GM19239 (cell line): ENCODE results near the gene ZNF337.
"Not testable (repeated sequence)": the region's sequence is repeated elsewhere in the genome, so short reads cannot be mapped to it uniquely, and the experiment has no call there.

ENCODE experiments used
- DNase-seq: peaks from one replicate; pipeline ENCODE4 v3.0.0; 2011; ENCODE audit warnings: low spot score; ENCODE audit not compliant: insufficient read length
- FAIRE-seq: peaks from 2 replicates; lab custom pipeline; 2011; peaks lifted over from hg19 to GRCh38; lab: Jason Lieb, UNC

The ZNF337 gene

GRCh38 chr20:25696371-25697131 is at the start of gene ZNF337:
Gene ZNF337 (minus strand): TSS chr20:25696853. CDS start chr20:25686417, 10,436 bp downstream.
- peak; percentile 99 for FAIRE-seq
- DNase-seq, result peak; percentile 82

GRCh38 chr20:25745738-25746137 is 49.1 kb upstream of the ZNF337 start:
- FAIRE-seq, result no peak
- no peak for DNase-seq

GRCh38 chr20:25745100-25745499 is 48.4 kb upstream of the ZNF337 start:
- FAIRE-seq (no peak), DNase-seq (no peak)

GRCh38 chr20:25744261-25744660 is 47.6 kb upstream of the ZNF337 start:
- no peak for FAIRE-seq
- DNase-seq, result no peak

GRCh38 chr20:25741088-25741487 is 44.4 kb upstream of the ZNF337 start:
- FAIRE-seq (no peak), DNase-seq (no peak)

- FAIRE-seq (no peak), DNase-seq (no peak)
Measured at GRCh38 chr20:25739615-25740320, 43.1 kb upstream of the ZNF337 start.

GRCh38 chr20:25738198-25738597 is 41.5 kb upstream of the ZNF337 start:
- no peak for DNase-seq
- FAIRE-seq, result no peak

GRCh38 chr20:25733903-25734302 is 37.2 kb upstream of the ZNF337 start:
- no peak for FAIRE-seq
- DNase-seq, result no peak

GRCh38 chr20:25730862-25731261 is 34.2 kb upstream of the ZNF337 start:
- FAIRE-seq (no peak), DNase-seq (no peak)

- DNase-seq (no peak), FAIRE-seq (no peak)
Measured at GRCh38 chr20:25726357-25726756, 29.7 kb upstream of the ZNF337 start.

GRCh38 chr20:25725639-25726038 is 29.0 kb upstream of the ZNF337 start:
- FAIRE-seq, result no peak
- DNase-seq, result no peak

GRCh38 chr20:25723975-25724374 is 27.3 kb upstream of the ZNF337 start:
- DNase-seq (no peak), FAIRE-seq (no peak)

- DNase-seq (no peak), FAIRE-seq (no peak)
Measured at GRCh38 chr20:25720285-25720684, 23.6 kb upstream of the ZNF337 start.

GRCh38 chr20:25718896-25719809 is 22.5 kb upstream of the ZNF337 start:
- not testable (repeated sequence) for DNase-seq

GRCh38 chr20:25707695-25708094 is 11.0 kb upstream of the ZNF337 start:
- FAIRE-seq (no peak), DNase-seq (no peak)

More at GRCh38 chr20:25718896-25719809, 22.5 kb upstream of the ZNF337 start:
- FAIRE-seq, result not testable (repeated sequence)

GRCh38 chr20:25706793-25707192 is 10.1 kb upstream of the ZNF337 start:
- DNase-seq (no peak), FAIRE-seq (no peak)

- DNase-seq (no peak), FAIRE-seq (no peak)
Measured at GRCh38 chr20:25705830-25706351, 9.2 kb upstream of the ZNF337 start.

GRCh38 chr20:25704303-25704702 is 7.7 kb upstream of the ZNF337 start:
- DNase-seq, FAIRE-seq: not testable (repeated sequence)

- not testable (repeated sequence) for DNase-seq, FAIRE-seq
Measured at GRCh38 chr20:25700835-25701234, 4.2 kb upstream of the ZNF337 start.

- FAIRE-seq, result no peak
- DNase-seq, result no peak
Measured at GRCh38 chr20:25699914-25700313, 3.3 kb upstream of the ZNF337 start.
